ENCODE measurements around the gene SMARCA4. TPM values are rescaled to one million over a fixed set of nuclear protein-coding genes. Genes with fewer than 3 reads are reported as not detected.
"Not testable (repeated sequence)": the region's sequence is repeated elsewhere in the genome, so short reads cannot be mapped to it uniquely, and the experiment has no call there.

Gene SMARCA4
- total RNA-seq, 1 donor = 36.0 TPM

DNA sequence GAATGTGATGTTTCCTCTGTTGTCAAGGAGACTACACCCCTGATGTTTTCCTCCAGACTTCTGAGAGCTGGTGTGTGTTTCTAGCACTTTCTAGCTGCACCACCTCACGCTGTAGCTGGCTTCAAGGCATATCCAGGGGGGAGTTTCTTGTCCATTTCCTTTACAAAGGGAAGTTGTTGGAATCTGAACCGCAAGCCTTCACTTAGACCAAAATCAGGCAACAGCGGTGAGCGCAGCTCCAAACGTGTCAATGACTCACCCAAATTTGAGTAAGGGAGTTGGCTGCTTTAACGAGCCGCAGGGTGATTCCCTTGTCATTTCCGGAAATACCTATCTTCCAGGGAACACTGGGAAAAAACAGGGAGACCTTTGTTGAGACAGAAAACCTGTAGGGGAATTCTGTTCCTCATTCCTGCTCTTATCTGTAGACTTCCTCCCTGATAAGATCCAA lies 130.9 kb downstream of the SMARCA4 start:
- Histone ChIP-seq H3K4me3 (ENCODE audit: low read length) (peak overlapping the region; percentile 1), H3K9me3 (ENCODE audit: low read depth, low read length) (no peaks in the 10 kb centered on the region), H3K27me3 (ENCODE audit: insufficient read depth, low read length) (peaks cover 7% of the 10 kb centered on the region), H3K4me1 (ENCODE audit: insufficient read depth, low read length) (peaks cover 81% of the 10 kb centered on the region)

DNA sequence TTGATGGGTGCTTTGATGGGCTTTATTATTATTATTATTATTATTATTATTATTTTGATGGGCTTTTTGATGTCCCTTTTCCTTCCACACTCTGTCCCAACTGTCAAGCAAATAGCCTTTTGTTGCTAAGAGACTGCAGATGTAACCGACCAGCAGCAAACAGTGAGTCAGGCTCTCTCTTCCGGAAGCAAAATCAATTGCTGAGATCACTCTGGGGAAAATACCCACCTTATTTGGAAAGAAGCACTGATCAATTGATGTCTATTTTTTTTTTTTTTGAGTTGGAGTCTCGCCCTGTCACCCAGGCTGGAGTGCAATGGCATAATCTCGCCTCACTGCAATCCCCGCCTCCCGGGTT lies 131.3 kb downstream of the SMARCA4 start:
- Histone ChIP-seq H3K27me3 (ENCODE audit: insufficient read depth, low read length) (peaks cover 7% of the 10 kb centered on the region), H3K4me1 (ENCODE audit: insufficient read depth, low read length) (peaks cover 85% of the 10 kb centered on the region), H3K9me3 (ENCODE audit: low read depth, low read length) (no peaks in the 10 kb centered on the region), H3K4me3 (ENCODE audit: low read length) (peak overlapping the region; percentile 1)

DNA sequence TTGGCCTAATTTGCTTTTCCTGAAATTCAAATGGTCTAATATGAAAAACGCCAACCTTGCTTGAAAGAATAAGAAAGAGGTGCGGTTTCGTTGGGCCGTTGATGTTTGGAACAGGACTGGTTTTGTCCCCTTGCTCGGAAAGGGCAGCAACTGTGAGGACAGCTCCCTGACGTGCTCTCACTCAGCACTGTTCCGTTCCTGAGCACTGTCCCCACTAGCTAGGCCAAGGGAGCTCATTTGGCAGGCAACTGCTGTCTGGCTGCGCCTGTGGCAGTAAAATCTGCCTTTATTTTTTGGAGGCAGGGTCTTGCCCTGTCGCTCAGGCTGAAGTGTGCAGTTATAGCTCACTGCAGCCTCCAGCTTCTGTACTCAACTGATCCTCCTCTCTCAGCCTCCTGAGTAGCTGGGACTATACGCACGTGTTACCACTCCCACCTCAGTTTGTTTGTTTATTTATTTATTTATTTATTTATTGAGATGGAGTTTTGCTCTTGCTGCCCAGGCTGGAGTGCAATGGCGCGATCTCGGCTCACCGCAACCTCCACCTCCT lies 132.9 kb downstream of the SMARCA4 start:
- H3K4me3 ChIP-seq (ENCODE audit: low read length) = no peak overlapping the region
- H3K4me1 ChIP-seq (ENCODE audit: insufficient read depth, low read length) = peaks cover 84% of the 10 kb centered on the region
- H3K27me3 ChIP-seq (ENCODE audit: insufficient read depth, low read length) = peaks cover 6% of the 10 kb centered on the region
- no peaks in the 10 kb centered on the region for H3K9me3 ChIP-seq (ENCODE audit: low read depth, low read length)

DNA sequence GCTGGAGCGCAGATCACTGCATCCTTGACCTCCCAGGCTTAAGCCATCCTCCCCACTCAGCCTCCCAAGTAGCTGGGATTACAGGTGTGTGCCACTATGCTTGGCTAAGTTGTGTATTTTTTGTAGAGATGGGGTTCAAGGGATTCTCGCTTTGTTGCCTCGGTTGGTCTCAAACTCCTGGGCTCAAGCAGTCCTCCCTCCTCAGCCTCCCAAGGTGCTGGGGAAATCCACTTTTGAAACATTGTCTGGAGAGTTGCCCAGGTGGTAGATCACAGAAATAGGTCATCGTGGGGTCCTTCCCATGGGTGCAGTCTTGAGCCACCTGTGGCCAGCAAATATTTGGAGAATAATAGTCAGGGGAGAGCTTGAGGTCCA lies 133.7 kb downstream of the SMARCA4 start:
- no peaks in the 10 kb centered on the region for H3K9me3 ChIP-seq (ENCODE audit: low read depth, low read length)
- no peak overlapping the region for H3K4me3 ChIP-seq (ENCODE audit: low read length)
- H3K27me3 ChIP-seq (ENCODE audit: insufficient read depth, low read length) = no peaks in the 10 kb centered on the region
- H3K4me1 ChIP-seq (ENCODE audit: insufficient read depth, low read length) = peaks cover 76% of the 10 kb centered on the region

DNA sequence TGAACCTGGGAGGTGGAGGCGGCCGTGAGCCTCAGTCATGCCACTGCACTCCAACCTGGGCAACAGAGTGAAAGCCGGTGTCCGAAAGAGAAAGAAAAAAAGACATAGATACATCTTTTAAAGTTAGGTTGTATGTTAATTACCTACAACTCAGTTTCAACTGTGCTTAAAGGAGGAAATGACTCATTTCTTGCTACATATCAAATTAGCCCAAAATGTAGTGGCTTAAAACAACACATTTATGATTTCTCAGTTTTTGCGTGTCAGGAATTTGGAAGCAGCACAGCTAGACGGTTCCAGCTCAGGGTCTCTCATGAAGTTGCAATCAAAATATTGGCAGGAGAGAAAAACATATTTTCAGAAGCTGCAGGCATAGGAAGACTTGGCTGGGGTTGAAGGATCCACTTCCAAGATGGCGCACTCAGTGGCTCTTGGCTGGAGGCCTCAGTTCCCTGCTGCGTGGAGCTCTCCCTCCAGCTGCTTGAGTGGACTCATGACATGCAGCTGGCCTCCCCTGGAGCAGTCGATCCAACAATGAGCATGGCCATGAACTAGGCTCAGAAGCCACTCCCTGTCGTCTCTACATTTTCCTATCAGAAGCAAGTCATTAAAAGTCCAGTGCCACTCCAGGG lies 135.5 kb downstream of the SMARCA4 start:
- Histone ChIP-seq H3K27me3 (ENCODE audit: insufficient read depth, low read length) (no peaks in the 10 kb centered on the region), H3K9me3 (ENCODE audit: low read depth, low read length) (no peaks in the 10 kb centered on the region), H3K4me1 (ENCODE audit: insufficient read depth, low read length) (peaks cover 62% of the 10 kb centered on the region), H3K4me3 (ENCODE audit: low read length) (no peak overlapping the region)

DNA sequence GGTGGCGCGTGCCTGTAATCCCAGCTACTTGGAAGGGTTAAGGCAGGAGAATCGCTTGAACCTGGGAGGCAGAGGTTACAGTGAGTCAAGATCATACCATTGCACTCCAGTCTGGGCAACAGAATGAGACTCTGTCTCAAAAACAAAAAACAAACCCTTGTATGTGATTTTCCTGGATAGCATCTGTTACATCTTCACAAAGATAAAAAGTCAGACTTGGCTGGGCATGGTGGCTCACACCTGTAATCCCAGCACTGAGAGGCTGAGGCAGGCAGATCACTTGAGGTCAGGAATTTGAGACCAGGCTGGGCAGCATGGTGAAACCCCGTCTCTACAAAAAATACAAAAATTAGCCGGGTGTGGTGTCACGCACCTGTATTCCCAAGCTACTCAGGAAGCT lies 136.5 kb downstream of the SMARCA4 start:
- peaks cover 51% of the 10 kb centered on the region for H3K4me1 ChIP-seq (ENCODE audit: insufficient read depth, low read length)

DNA sequence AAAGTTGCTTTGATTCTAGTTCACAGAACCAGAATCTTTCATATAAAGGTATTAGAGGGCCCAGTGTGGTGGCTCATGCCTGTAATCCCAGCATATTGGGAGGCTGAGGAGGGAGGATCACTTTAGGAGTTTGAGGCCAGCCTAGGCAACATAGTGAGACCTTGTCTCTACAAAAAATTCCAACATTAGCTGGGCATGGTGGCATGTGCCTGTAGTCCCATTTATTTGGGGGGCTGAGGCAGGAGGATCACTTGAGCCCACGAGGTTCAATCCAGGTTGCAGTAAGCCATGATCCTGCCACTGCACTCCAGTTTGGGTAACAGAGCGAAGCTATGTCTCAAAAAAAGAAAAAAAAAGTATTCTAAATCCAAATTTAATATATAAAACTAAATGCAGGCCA lies 137.5 kb downstream of the SMARCA4 start:
- peaks cover 42% of the 10 kb centered on the region for H3K4me1 ChIP-seq (ENCODE audit: insufficient read depth, low read length)
- no peak overlapping the region for H3K4me3 ChIP-seq (ENCODE audit: low read length)
- H3K27me3 ChIP-seq (ENCODE audit: insufficient read depth, low read length) = no peaks in the 10 kb centered on the region
- no peaks in the 10 kb centered on the region for H3K9me3 ChIP-seq (ENCODE audit: low read depth, low read length)

More for the DNA sequence above, 136.5 kb downstream of the SMARCA4 start:
- H3K9me3 ChIP-seq (ENCODE audit: low read depth, low read length); H3K4me3 ChIP-seq (ENCODE audit: low read length); H3K27me3 ChIP-seq (ENCODE audit: insufficient read depth, low read length): not testable (repeated sequence)

DNA sequence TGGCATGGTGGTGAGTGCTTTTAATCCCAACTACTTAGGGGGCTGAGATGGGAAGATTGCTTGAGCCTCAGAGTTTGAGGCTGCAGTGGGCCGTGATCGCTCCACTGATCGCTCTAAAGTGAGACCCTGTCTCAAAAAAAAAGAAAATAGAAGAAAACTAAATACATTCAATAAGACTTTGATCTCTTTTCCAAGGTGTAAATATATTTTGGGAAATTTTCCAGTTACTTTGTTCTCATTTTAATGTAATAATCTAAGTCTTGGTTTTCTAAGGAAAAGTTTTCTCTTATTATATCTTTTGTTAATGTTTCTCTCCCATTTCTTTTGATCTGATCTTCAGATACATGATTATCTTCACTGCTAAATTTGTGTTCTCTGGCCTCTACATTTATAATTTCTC lies 138.0 kb downstream of the SMARCA4 start:
- peaks cover 36% of the 10 kb centered on the region for H3K4me1 ChIP-seq (ENCODE audit: insufficient read depth, low read length)
- no peak overlapping the region for H3K4me3 ChIP-seq (ENCODE audit: low read length)
- no peaks in the 10 kb centered on the region for H3K27me3 ChIP-seq (ENCODE audit: insufficient read depth, low read length)
- no peaks in the 10 kb centered on the region for H3K9me3 ChIP-seq (ENCODE audit: low read depth, low read length)

DNA sequence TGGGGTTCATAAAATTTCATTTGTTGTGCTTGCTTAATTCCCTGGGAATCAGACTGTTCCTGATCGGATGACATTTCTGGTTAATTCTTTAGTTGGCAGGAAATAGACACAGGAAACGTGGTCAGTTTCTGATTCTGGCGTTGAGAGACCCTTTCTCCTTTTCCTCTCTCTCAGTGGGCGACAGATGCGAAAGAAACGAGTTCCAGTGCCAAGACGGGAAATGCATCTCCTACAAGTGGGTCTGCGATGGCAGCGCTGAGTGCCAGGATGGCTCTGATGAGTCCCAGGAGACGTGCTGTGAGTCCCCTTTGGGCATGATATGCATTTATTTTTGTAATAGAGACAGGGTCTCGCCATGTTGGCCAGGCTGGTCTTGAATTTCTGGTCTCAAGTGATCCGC lies 139.2 kb downstream of the SMARCA4 start:
- Histone ChIP-seq H3K27me3 (ENCODE audit: insufficient read depth, low read length) (no peaks in the 10 kb centered on the region), H3K4me3 (ENCODE audit: low read length) (no peak overlapping the region), H3K4me1 (ENCODE audit: insufficient read depth, low read length) (peaks cover 24% of the 10 kb centered on the region), H3K9me3 (ENCODE audit: low read depth, low read length) (no peaks in the 10 kb centered on the region)

DNA sequence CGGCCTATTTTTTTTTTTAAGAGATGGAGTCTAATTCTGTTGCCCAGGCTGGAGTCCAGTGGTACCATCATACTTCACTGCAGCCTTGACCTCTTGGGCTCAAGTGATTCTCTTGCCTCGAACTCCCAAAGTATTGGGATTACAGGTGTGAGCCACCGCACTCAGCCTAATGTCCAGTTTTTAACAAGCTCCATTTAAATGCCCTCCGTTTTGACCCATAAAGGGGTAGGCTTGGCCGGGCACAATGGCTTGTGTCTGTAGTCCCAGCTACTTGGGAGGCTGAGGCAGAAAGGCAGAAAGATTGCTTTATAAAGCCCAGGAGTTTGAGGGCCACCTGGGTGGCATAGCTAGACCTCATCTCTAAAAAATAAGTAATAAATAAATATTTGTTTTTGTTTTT lies 140.2 kb downstream of the SMARCA4 start:
- H3K9me3 ChIP-seq (ENCODE audit: low read depth, low read length) = no peaks in the 10 kb centered on the region
- H3K4me3 ChIP-seq (ENCODE audit: low read length) = no peak overlapping the region
- no peaks in the 10 kb centered on the region for H3K27me3 ChIP-seq (ENCODE audit: insufficient read depth, low read length)
- H3K4me1 ChIP-seq (ENCODE audit: insufficient read depth, low read length) = peaks cover 14% of the 10 kb centered on the region

DNA sequence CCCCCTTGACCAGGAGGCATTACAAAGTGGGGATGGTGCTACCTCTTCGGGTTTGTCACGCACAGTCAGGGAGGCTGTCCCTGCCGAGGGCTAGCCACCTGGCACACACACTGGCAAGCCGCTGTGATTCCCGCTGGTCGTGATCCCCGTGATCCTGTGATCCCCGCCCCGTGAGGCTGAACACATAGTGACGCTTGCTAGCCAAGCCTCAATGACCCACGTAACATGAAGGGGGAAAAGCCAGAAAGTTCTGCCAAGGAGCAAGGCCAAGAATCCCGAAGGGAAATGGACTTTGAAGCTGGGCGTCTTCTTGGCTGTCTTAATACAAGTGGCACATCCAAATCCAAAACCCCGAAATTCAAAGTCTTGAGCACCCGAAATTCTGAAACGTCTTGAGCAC lies 142.1 kb downstream of the SMARCA4 start:
- Histone ChIP-seq H3K9me3 (ENCODE audit: low read depth, low read length) (no peaks in the 10 kb centered on the region), H3K4me3 (ENCODE audit: low read length) (no peak overlapping the region), H3K27me3 (ENCODE audit: insufficient read depth, low read length) (no peaks in the 10 kb centered on the region), H3K4me1 (ENCODE audit: insufficient read depth, low read length) (no peaks in the 10 kb centered on the region)

DNA sequence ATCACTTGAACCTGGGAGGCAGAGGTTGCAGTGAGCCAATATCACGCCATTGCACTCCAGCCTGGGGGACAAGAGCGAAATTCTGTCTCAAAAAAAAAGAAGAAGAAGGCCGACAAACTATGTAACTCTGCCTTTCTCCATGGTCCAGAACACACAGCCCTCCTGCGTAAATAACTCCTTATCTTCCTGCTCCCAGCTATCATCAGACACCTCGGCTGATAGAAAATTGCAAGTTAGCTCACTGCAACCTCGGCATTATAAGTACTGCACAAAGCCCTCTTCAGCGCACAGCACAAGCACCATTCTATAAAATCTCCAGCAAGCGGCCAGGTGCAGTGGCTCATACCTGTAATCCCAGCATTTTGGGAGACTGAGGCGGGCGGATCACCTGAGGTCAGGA lies 142.8 kb downstream of the SMARCA4 start:
- H3K9me3 ChIP-seq (ENCODE audit: low read depth, low read length); H3K4me3 ChIP-seq (ENCODE audit: low read length); H3K27me3 ChIP-seq (ENCODE audit: insufficient read depth, low read length); H3K4me1 ChIP-seq (ENCODE audit: insufficient read depth, low read length): not testable (repeated sequence)

DNA sequence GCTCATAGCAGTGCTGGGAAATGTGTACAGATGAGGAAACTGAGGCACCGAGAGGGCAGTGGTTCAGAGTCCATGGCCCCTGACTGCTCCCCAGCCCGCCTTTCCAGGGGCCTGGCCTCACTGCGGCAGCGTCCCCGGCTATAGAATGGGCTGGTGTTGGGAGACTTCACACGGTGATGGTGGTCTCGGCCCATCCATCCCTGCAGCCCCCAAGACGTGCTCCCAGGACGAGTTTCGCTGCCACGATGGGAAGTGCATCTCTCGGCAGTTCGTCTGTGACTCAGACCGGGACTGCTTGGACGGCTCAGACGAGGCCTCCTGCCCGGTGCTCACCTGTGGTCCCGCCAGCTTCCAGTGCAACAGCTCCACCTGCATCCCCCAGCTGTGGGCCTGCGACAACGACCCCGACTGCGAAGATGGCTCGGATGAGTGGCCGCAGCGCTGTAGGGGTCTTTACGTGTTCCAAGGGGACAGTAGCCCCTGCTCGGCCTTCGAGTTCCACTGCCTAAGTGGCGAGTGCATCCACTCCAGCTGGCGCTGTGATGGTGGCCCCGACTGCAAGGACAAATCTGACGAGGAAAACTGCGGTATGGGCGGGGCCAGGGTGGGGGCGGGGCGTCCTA lies 144.3 kb downstream of the SMARCA4 start:
- Histone ChIP-seq H3K4me1 (ENCODE audit: insufficient read depth, low read length) (no peaks in the 10 kb centered on the region), H3K4me3 (ENCODE audit: low read length) (no peak overlapping the region), H3K27me3 (ENCODE audit: insufficient read depth, low read length) (no peaks in the 10 kb centered on the region), H3K9me3 (ENCODE audit: low read depth, low read length) (no peaks in the 10 kb centered on the region)

DNA sequence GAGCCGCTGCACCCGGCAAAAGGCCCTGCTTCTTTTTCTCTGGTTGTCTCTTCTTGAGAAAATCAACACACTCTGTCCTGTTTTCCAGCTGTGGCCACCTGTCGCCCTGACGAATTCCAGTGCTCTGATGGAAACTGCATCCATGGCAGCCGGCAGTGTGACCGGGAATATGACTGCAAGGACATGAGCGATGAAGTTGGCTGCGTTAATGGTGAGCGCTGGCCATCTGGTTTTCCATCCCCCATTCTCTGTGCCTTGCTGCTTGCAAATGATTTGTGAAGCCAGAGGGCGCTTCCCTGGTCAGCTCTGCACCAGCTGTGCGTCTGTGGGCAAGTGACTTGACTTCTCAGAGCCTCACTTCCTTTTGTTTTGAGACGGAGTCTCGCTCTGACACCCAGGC lies 145.6 kb downstream of the SMARCA4 start:
- H3K27me3 ChIP-seq (ENCODE audit: insufficient read depth, low read length) = no peaks in the 10 kb centered on the region
- H3K4me1 ChIP-seq (ENCODE audit: insufficient read depth, low read length) = no peaks in the 10 kb centered on the region
- no peak overlapping the region for H3K4me3 ChIP-seq (ENCODE audit: low read length)
- no peaks in the 10 kb centered on the region for H3K9me3 ChIP-seq (ENCODE audit: low read depth, low read length)

DNA sequence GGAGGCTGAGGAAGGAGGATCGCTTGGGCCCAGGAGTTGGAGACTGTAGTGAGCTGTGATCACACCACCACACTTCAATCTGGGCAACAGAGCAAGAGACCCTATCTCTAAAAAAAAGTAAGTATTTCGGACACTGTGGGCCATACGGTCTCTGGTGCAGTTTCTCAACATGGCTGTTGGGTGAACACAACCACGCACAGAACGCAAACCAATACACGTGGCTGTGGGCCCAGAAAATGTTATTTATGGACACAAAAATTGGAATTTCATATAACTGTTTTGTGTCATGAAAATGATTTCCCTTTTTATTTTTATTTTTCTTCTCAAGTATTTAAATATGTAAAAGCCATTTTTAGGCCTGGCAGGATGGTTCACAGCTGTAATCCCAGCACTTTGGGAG lies 147.9 kb downstream of the SMARCA4 start:
- no peaks in the 10 kb centered on the region for H3K9me3 ChIP-seq (ENCODE audit: low read depth, low read length)
- no peaks in the 10 kb centered on the region for H3K27me3 ChIP-seq (ENCODE audit: insufficient read depth, low read length)
- no peak overlapping the region for H3K4me3 ChIP-seq (ENCODE audit: low read length)
- no peaks in the 10 kb centered on the region for H3K4me1 ChIP-seq (ENCODE audit: insufficient read depth, low read length)
